ENCODE measurements around the gene SLX9. TPM values are rescaled to one million over a fixed set of nuclear protein-coding genes. Genes with fewer than 3 reads are reported as not detected.

Gene SLX9
- total RNA-seq, 1 experiment from 2014 or later = 77.2 TPM

GRCh38 chr21:45026066-45026745 lies 86.4 kb downstream of the SLX9 start (continued):
- TF ChIP-seq, protein P1, sequence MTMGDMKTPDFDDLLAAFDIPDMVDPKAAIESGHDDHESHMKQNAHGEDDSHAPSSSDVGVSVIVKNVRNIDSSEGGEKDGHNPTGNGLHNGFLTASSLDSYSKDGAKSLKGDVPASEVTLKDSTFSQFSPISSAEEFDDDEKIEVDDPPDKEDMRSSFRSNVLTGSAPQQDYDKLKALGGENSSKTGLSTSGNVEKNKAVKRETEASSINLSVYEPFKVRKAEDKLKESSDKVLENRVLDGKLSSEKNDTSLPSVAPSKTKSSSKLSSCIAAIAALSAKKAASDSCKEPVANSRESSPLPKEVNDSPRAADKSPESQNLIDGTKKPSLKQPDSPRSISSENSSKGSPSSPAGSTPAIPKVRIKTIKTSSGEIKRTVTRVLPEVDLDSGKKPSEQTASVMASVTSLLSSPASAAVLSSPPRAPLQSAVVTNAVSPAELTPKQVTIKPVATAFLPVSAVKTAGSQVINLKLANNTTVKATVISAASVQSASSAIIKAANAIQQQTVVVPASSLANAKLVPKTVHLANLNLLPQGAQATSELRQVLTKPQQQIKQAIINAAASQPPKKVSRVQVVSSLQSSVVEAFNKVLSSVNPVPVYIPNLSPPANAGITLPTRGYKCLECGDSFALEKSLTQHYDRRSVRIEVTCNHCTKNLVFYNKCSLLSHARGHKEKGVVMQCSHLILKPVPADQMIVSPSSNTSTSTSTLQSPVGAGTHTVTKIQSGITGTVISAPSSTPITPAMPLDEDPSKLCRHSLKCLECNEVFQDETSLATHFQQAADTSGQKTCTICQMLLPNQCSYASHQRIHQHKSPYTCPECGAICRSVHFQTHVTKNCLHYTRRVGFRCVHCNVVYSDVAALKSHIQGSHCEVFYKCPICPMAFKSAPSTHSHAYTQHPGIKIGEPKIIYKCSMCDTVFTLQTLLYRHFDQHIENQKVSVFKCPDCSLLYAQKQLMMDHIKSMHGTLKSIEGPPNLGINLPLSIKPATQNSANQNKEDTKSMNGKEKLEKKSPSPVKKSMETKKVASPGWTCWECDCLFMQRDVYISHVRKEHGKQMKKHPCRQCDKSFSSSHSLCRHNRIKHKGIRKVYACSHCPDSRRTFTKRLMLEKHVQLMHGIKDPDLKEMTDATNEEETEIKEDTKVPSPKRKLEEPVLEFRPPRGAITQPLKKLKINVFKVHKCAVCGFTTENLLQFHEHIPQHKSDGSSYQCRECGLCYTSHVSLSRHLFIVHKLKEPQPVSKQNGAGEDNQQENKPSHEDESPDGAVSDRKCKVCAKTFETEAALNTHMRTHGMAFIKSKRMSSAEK (CRISPR knock-in tag; IDR thresholded peaks at IDR 0.05; ENCODE audit: borderline replicate concordance) = no peak

Other genes with a start within 250 kb of the SLX9 start
- gene KRTAP10-12, start 242.9 kb upstream of the SLX9 start, total RNA-seq (2021) = not detected in 3 replicates
- gene TSPEAR, start 228.5 kb upstream of the SLX9 start, total RNA-seq (2021) = 2.1 to 2.9 TPM (median 2.7 TPM) in 3 replicates
- 109 to 117 TPM (median 113 TPM) in 3 replicates for gene UBE2G2, start 138.2 kb upstream of the SLX9 start, total RNA-seq (2021)
- 81.7 to 86.3 TPM (median 85.4 TPM) in 3 replicates for gene SUMO3, start 122.0 kb upstream of the SLX9 start, total RNA-seq (2021)
- 96.0 to 117 TPM (median 112 TPM) in 3 replicates for gene PTTG1IP, start 66.3 kb upstream of the SLX9 start, total RNA-seq (2021)
- gene ITGB2, start 19.1 kb upstream of the SLX9 start, total RNA-seq (2021) = 1.0 to 1.5 TPM (median 1.5 TPM) in 3 replicates
- 12.8 to 15.1 TPM (median 14.6 TPM) in 3 replicates for gene ADARB1, start 134.6 kb downstream of the SLX9 start, total RNA-seq (2021)